Stimulated activated CD8-positive, alpha-beta memory T cell treated with anti-CD3 and anti-CD28 coated beads, Interleukin-7, amount 100 ng/mL, for 4 hours (primary cell): ENCODE data around the gene SUFU.

Source experiments
- DNase-seq, 2 donors: peaks; one replicate each; pipeline ENCODE4 v3.0.0-alpha.2; 2020; ENCODE audit warnings: low read depth in 2 of 2

Gene SUFU

DNA sequence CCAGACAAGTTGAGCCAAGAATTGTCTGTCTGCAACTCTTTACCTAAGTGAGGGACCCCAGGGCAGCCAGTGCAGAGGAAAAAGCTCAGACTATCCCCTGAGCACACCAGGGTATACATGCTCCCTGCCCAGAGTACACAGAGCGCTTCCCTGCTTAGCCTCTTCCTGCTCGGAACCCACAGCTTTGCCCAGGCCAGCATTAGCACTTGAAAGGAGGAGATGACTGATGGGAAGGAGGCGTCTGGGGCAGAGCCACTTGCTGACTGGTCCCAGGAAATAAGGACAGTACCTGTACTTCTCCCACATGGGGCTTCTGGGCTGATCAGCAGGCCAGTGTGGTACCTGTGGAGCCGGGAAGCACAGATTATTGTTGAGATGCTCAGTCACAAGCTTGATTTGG is 92.1 kb downstream of the SUFU start:
- DNase-seq, result no peak

DNA sequence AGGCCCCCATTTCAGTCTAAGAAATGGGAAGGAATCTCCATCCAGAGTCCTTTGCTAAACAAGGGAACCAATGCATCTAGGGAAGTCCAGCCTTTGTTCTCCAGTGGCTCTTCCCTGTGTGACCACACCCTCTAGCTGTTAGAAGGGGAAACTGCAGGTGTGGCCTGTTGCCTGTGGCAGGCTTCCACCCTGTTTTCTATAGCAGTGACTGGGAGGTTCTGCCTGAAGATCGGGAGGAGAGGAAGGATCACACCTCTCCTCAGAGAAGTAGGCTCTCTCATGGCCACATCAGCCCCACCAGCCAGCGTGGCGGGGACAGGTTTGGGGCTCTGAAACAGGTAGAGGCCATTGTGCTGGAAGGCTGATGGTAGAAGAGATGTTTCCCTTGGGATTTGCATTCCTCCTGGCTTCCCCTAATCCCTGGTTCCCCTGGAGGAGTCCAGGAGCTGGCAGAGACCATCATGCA is 92.8 kb downstream of the SUFU start:
- no peak for DNase-seq

DNA sequence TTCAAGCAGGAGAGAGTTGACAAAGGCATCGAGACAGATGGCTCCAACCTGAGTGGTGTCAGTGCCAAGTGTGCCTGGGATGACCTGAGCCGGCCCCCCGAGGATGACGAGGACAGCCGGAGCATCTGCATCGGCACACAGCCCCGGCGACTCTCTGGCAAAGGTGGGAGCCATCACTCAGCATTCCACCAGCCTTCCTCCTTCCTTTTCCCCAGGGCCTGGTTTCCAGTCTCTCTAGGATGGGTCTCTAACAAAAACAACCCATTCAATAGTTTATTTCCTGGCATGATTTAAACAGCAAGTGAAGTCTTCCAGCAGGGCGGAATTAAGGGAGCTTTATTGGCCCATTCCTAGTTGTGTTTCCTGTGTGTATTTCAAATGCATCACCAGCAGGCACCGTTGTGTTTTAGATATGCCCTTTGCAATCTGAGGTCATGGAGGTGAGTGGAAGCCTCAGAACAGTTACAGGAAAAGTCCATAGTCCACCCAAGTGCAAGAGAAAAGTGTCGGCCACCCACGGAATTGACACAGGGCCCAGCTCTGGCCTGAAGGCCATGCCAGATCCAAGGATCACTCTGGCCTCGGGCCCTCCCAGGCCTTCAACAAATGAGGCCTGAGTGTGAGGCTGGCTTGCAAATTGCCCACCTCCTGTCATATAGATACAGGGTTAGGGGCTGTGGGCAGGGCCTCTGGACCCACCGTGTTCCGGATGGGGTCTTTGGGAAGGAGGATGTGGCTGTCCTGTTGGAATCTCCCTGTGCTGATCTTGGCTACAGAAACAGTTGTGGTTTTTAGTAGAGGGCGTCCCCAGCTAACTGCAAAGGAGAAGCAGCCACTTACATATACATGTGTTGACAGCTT is 93.6 kb downstream of the SUFU start:
- DNase-seq, result no peak

DNA sequence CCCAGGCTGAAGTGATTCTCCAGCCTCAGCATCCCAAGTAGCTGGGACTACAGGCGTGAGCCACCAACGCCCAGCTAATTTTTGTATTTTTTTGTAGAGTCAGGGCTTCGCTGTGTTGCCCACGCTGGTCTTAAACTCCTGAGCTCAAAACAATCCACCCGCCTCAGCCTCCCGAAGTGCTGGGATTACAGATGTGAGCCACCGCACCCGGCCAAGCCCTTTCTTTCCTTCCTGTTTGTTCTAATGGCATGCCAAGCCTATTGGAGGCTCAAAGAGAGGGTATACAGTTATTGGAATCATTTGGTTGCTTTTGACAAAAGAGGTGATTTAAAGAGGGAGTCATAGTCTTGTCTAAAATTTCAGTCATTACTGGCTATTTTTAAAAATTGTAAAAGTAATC is 94.5 kb downstream of the SUFU start:
- no peak for DNase-seq

GRCh38 chr10:102599565-102600327 is 96.0 kb downstream of the SUFU start:
- DNase-seq, result no peak

- no peak for DNase-seq
Observed at GRCh38 chr10:102600816-102601215, 97.0 kb downstream of the SUFU start.

DNA sequence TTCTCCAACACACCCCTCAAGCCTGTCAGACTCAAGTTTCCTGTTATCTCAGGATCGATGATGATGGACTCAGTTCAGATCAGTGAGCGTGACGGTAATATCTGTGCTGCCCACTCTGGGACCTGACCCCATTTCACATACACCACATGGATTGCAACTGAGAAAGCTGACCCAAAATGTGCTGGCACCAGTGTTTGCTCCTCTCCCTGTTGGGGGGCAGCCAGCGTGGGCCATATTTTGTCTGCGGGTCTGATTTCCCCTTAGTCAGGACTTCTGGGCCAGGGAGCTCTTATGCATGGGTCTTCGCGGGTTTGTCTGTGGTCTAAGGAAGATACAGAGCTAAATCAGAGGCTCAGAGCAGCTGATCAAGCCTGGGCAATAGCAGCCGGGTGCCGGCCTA is 97.9 kb downstream of the SUFU start:
- no peak for DNase-seq

- DNase-seq, result no peak
Observed at GRCh38 chr10:102602272-102603045, 98.7 kb downstream of the SUFU start.

- no peak for DNase-seq
Observed at GRCh38 chr10:102603946-102604345, 100.2 kb downstream of the SUFU start.

DNA sequence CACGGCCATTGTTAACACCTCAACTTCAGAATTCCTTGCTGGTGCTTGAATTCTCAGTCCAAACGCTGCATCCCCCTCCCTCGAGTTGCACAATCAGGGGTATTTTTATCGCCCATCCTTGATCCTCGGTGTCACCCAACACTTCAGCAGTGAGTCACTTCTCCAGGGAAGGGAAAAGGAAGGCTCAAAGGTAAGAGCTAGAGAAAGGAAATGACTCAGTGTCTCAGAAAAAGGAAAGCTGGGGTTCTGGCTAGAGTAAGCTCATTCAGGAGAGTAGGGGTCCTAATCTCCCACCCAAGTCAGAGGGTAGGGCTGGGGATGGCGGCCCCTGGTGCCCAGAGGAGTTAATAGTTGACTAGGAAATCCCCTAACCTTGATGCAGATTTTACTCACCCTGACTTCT is 100.7 kb downstream of the SUFU start:
- DNase-seq, result no peak

- DNase-seq, result no peak
Observed at GRCh38 chr10:102605712-102606111, 101.9 kb downstream of the SUFU start.

- no peak for DNase-seq
Observed at GRCh38 chr10:102608487-102608886, 104.7 kb downstream of the SUFU start.

- DNase-seq, result no peak
Observed at GRCh38 chr10:102610441-102610887, 106.7 kb downstream of the SUFU start.

DNA sequence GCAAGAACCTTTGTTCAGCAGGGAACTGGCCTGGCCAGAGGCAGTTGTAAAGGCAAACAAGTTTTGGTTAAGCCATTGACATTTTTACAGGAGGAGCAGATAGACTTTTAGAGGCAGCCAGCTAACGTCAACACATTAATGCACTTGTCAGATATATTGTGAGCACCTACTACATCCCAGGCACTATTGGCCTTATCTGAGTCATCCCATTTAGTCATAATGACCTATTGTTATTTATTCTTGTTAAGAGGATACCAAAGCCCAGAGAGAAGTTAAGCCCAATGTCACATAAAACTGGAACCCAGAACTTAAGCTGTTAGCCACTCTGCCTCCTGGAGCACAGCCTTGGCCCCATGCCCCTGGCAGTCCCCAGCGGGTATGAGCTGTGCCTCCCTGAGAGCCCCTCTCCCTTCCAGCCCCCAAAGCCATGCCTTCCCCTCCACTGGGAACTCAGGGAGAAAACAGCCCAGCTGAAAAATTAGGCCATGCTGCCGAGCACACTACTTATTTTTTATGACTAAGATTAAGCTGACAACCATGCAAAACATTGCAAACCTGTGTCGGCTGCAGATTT is 107.8 kb downstream of the SUFU start:
- no peak for DNase-seq

GRCh38 chr10:102612964-102613275 is 109.1 kb downstream of the SUFU start:
- peak; percentile 23 to 45 for DNase-seq

- DNase-seq, result no peak
Observed at GRCh38 chr10:102613286-102613685, 109.5 kb downstream of the SUFU start.

GRCh38 chr10:102613785-102614184 is 110.0 kb downstream of the SUFU start:
- no peak for DNase-seq

DNA sequence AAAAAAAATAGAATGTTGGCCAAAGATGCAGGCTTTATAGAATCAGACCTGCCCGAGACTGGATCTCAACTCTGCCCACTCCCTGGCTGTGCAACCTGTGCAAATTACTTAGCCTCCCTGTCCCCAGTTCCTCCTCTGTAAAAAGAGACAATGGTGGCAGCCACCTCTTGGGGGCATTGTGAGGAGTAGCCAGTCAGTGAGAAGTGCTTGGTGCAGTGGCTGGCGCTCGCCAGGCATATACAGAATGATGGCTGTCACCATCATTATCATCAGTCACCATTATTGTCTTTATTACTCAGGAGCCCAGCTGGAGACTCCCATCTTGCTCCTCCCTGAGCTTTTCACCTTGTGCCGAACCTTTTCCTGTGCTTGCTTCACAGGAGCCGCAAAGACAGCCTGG is 111.1 kb downstream of the SUFU start:
- no peak for DNase-seq

DNA sequence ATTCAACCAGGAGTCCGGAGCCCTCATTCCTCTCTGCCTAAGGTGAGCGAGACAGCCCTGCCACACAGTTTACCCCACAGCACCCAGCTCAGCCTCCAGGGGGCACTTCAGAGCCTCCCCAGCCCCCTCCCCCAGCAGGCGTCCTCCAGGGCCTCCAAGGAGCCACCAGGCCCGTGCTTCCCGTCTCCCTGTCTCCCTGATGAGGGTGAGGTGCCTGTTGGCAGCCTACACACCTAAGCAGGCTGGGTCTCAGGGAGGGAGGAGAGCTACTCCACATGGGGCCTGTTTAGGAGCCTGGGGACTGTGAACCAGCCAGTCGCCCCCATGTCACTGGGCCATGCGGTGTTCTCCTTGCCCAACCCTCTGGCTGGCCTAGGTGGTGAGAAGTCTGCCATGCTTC is 111.6 kb downstream of the SUFU start:
- DNase-seq, result no peak

DNA sequence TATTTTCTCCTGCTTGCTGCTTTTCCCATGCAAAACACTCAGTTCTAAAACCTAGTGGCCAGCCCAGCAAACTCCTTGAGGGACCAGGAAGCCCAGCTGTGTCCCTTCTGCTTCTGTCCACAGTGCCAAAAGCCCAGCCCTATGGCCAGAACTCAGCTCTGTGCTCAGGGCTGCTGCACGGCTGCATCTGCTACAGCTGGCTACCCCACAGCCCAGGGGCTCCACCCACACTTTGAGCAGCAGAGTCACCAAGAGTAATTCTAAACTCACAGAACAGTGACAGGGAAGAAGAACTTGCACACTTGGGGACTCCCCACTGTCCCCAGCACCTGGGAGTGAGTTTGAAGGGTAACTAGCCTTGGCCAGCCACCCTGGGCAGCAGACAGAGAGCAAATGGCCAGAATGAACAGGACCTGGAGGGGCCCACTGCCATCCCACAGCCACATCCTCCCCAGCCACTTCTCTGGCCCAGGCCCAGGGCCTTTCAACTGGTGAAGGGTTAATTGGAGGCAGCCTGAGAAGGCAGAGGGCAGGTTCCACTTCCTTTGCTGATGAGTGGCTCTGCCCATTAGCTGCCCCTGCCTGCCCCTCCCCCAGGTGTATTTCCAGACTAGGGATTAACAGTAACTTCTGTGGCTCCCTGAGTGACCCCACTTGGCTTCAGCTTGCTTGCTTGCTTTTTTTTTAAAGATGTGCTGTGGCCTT is 112.4 kb downstream of the SUFU start:
- DNase-seq, result no peak

GRCh38 chr10:102617041-102617440 is 113.3 kb downstream of the SUFU start:
- no peak for DNase-seq
